Gastroesophageal sphincter (tissue), 4 donors: ENCODE data around the gene NSDHL. TPM values are rescaled to one million over a fixed set of nuclear protein-coding genes. Genes with fewer than 3 reads are reported as not detected.

Experiments used
- ATAC-seq: fragments of 150-250 bp; one replicate; pipeline ENCODE4 v1.9.1; 2016; ENCODE audit warnings: mild to moderate bottlenecking, moderate library complexity
- H3K27ac ChIP-seq, 4 donors: fragments of 200-600 bp; sonication (generic) in 3 of 4; 1 replicate in 3 of 4; 2 replicates in 1 of 4; pipeline ENCODE4 v1.5.1; 2016 to 2019
- H3K27me3 ChIP-seq: fragments of 200-600 bp; sonication (generic); one replicate; pipeline ENCODE4 v1.5.1; 2019
- H3K36me3 ChIP-seq, 2 donors: fragments of 200-600 bp; sonication (generic); one replicate each; pipeline ENCODE4 v1.5.1; 2019; ENCODE audit warnings: control low read depth in 1 of 2
- H3K4me1 ChIP-seq, 3 donors: fragments of 200-600 bp; sonication (generic); 1 replicate in 2 of 3; 2 replicates in 1 of 3; pipeline ENCODE4 v1.5.1; 2016 to 2019; ENCODE audit warnings: control low read depth in 2 of 3
- H3K4me3 ChIP-seq, 2 donors: fragments of 200-600 bp; sonication (generic); one replicate each; pipeline ENCODE4 v1.5.1; 2019; ENCODE audit warnings: mild to moderate bottlenecking in 1 of 2, moderate library complexity in 1 of 2
- H3K9me3 ChIP-seq, 3 donors: fragments of 200-600 bp; sonication (generic); one replicate each; pipeline ENCODE4 v1.5.1; 2017 to 2019; ENCODE audit warnings: control low read depth in 2 of 3
- EP300 ChIP-seq: sonication (generic); formaldehyde crosslinking; IDR thresholded peaks from one replicate; pipeline ENCODE4 v1.6.1; 2017; ENCODE audit warnings: antibody characterized with exemption, mild to moderate bottlenecking
- POLR2A ChIP-seq, 2 donors: fragments of 450-650 bp; IDR thresholded peaks; one replicate each; pipeline ENCODE4 v1.6.1; 2017; ENCODE audit warnings: antibody characterized with exemption in 2 of 2, mild to moderate bottlenecking in 2 of 2, moderate library complexity in 1 of 2
- POLR2AphosphoS5 ChIP-seq: sonication (generic); formaldehyde crosslinking; IDR thresholded peaks from one replicate; pipeline ENCODE4 v1.6.1; 2017; ENCODE audit warnings: antibody characterized with exemption
- WGBS, 2 donors: methylation state at CpG; one replicate each; pipeline ENCODE4 v1.1.5; 2018; ENCODE audit warnings: low coverage in 1 of 2; 5-methylcytosine and 5-hydroxymethylcytosine counted together
- total RNA-seq, 4 donors: library from RNA; depleted of rRNA; stranded (reverse); fragments of >200 nt; gene quantifications; one replicate each; pipeline ENCODE4 v1.1.0, GENCODE V29; 2016
- TF ChIP-seq, protein P1 (sequence below), 4 experiments: fragments of 200-600 bp in 2 of 4; fragments of 450-650 bp in 2 of 4; sonication (generic) in 1 of 4; IDR thresholded peaks; one replicate each; pipeline ENCODE4 v1.5.1; 2017 to 2019; ENCODE audit warnings: antibody characterized with exemption in 4 of 4, mild to moderate bottlenecking in 2 of 4, moderate library complexity in 2 of 4

NSDHL gene
- total RNA-seq, 4 donors from 2014 or later: 3.7 to 14.2 (median 10.8) TPM

DNA sequence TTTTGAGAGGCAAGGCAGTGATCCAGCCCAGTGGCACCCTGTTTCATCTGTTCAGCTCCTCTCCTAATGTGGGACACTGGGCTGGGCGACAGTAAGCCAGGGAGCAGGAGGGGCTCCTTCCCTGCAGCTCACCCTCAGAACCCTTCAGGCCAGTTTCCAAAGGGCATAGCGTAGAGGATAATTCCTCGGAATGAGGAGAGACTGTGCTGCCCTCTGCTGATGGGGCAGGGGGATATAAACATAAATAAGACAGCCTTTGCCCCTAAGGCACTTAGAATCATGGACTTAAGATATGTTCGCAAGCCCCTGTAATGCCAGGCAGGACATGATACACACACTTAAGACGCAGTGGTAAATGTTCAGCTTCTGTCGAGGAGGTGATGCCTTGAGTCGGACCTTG lies 39.1 kb downstream of the NSDHL start:
- TF ChIP-seq, protein P1, sequence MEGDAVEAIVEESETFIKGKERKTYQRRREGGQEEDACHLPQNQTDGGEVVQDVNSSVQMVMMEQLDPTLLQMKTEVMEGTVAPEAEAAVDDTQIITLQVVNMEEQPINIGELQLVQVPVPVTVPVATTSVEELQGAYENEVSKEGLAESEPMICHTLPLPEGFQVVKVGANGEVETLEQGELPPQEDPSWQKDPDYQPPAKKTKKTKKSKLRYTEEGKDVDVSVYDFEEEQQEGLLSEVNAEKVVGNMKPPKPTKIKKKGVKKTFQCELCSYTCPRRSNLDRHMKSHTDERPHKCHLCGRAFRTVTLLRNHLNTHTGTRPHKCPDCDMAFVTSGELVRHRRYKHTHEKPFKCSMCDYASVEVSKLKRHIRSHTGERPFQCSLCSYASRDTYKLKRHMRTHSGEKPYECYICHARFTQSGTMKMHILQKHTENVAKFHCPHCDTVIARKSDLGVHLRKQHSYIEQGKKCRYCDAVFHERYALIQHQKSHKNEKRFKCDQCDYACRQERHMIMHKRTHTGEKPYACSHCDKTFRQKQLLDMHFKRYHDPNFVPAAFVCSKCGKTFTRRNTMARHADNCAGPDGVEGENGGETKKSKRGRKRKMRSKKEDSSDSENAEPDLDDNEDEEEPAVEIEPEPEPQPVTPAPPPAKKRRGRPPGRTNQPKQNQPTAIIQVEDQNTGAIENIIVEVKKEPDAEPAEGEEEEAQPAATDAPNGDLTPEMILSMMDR (IDR thresholded peaks at IDR 0.05): no peak
- no peak for TF ChIP-seq POLR2A (IDR thresholded peaks at IDR 0.05)
- no peak for TF ChIP-seq POLR2AphosphoS5
- no peak for TF ChIP-seq EP300
- no peaks in the 10 kb centered on the region for H3K4me1 ChIP-seq
- H3K27me3 ChIP-seq: no peaks in the 10 kb centered on the region
- ATAC-seq: no peak
- H3K4me3 ChIP-seq: no peak overlapping the region
- H3K27ac ChIP-seq: no peak overlapping the region
- peaks cover 0 to 56% of the 10 kb centered on the region in 2 donors for H3K36me3 ChIP-seq
- WGBS, 2 donors: 63% methylated on average over 4 of the region's 7 CpGs; no CpG with 5 or more reads in 1 of the 2 donors
- H3K9me3 ChIP-seq: no peaks in the 10 kb centered on the region

DNA sequence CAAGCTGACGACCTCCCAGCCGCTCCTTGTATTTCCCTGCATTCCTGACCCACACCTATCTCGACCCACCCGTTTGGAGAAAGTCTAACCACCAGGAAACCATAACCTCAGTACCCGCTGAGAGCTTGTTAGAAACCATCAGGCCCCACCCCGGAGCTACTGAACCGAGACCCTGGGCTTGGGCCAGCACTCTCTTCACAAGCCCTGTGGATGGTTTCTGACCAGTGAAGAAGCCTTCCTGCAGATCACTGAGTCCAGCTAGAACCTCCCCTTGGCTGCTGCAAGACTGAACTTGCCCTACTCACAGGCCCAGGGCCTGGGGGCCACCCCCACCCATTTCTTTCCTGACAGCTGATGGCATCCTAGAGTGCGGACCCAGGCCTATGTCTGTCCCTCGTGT lies 40.4 kb downstream of the NSDHL start:
- H3K27me3 ChIP-seq: no peaks in the 10 kb centered on the region
- no peak for ATAC-seq
- H3K36me3 ChIP-seq: peaks cover 0 to 43% of the 10 kb centered on the region in 2 donors
- no peak overlapping the region for H3K27ac ChIP-seq
- 92% methylated on average over 2 of the region's 9 CpGs; no CpG with 5 or more reads in 1 of the 2 donors for WGBS, 2 donors
- H3K4me3 ChIP-seq: no peak overlapping the region
- no peaks in the 10 kb centered on the region for H3K9me3 ChIP-seq
- TF ChIP-seq, protein P1 (IDR thresholded peaks at IDR 0.05): no peak
- TF ChIP-seq POLR2AphosphoS5: no peak
- TF ChIP-seq POLR2A (IDR thresholded peaks at IDR 0.05): no peak
- TF ChIP-seq EP300: no peak
- H3K4me1 ChIP-seq: no peaks in the 10 kb centered on the region

DNA sequence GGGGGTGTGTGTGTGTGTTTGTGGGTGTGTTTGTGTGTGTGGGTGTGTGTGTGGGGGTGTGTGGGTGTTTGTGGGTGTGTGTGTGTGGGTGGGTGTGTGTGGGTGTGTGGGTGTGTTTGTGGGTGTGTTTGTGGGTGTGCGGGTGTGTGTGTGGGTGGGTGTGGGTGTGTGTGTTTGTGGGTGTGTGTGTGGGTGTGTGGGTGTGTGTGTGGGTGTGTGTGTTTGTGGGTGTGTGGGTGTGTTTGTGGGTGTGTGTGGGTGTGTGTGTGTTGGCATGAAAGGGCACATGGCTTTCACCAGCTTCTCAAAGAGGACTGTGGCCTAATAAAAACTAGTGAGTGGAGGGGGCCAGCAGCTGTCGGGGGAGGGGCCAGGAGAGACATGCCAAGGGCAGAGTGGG lies 41.7 kb downstream of the NSDHL start:
- Histone ChIP-seq H3K9me3 (no peaks in the 10 kb centered on the region), H3K36me3 (peaks cover 0 to 30% of the 10 kb centered on the region in 2 donors), H3K4me1 (no peaks in the 10 kb centered on the region), H3K27ac (no peak overlapping the region), H3K27me3 (no peaks in the 10 kb centered on the region), H3K4me3 (no peak overlapping the region)
- no peak for ATAC-seq
- WGBS, 2 donors: 50% methylated on average over 2 of the region's 2 CpGs; no CpG with 5 or more reads in 1 of the 2 donors
- TF ChIP-seq POLR2AphosphoS5 (no peak), EP300 (no peak), POLR2A (IDR thresholded peaks at IDR 0.05) (no peak)
- TF ChIP-seq, protein P1 (IDR thresholded peaks at IDR 0.05): no peak

DNA sequence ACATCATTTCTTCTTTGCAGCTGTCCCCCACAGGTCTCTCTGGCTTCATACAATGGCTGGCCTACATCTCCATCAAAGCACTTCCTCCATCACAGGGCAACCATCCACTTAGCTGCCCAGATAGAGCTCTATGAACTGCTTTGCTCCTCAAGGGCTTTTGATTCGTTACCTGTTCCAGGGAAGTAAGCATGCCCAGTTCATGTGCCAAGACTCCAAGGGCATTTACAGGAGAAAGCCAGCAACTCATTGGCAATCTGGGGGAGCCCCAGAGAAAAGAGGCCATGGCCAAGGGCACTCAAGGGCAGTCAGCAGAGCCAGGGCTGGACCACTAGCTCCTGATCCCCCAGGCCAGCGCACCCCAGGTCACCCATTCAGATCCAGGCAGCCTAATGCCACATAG lies 42.5 kb downstream of the NSDHL start:
- H3K27me3 ChIP-seq: no peaks in the 10 kb centered on the region
- WGBS, 2 donors: no CpG with 5 or more reads among the region's 2 CpGs
- peaks cover 0 to 22% of the 10 kb centered on the region in 2 donors for H3K36me3 ChIP-seq
- ATAC-seq: no peak
- H3K4me3 ChIP-seq: no peak overlapping the region
- no peak overlapping the region for H3K27ac ChIP-seq
- no peaks in the 10 kb centered on the region for H3K9me3 ChIP-seq
- TF ChIP-seq POLR2AphosphoS5 (no peak), POLR2A (IDR thresholded peaks at IDR 0.05) (no peak), EP300 (no peak)
- TF ChIP-seq, protein P1 (IDR thresholded peaks at IDR 0.05): no peak
- H3K4me1 ChIP-seq: no peaks in the 10 kb centered on the region

DNA sequence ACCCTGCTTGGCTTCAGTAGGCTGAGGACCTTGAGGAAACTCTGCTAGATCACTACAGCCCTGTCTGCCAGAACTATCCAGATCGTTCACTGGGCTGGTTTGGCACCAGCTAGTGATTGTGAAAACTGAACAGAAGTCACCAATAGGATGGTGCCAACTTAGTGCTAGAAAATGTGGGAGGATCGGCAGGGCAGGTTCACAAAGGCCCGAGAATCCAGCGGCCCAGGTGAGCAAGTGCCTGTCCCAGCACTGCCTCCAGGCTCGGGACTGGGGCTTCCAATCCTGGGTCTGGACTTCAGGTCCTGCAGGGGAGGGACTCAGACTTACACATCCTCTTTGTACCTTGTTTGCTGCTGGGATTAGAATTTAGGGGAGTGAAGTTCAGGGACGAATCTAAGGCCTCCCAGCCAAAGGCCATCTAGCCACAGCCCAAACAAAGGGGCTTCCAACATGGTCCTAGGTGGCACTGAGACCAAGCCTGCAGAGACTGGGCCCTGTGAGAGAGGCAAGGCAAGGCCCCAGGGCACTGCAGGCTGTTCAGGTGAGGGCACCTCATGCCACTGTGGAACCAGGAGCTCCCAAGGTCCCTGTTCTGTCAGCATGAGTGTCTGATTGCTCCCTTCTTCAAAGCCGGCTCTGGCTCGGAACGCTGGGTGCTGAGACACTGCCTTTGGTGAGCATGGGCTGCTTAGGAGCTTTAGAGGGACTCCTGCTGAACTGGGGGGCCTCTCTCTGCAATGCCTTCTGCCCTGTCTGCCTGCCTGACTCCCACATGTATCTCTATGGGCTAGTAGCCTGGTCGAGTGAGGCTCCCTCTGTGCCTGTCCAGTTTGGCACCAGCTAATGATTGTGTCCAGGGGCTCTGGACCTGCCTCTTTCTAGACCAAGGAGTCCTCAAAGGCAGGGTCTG lies 46.3 kb downstream of the NSDHL start:
- H3K36me3 ChIP-seq: no peaks in the 10 kb centered on the region
- no peaks in the 10 kb centered on the region for H3K27me3 ChIP-seq
- whole genome bisulfite sequencing, 2 donors: no CpG with 5 or more reads among the region's 10 CpGs
- no peak for TF ChIP-seq POLR2A (IDR thresholded peaks at IDR 0.05)
- TF ChIP-seq, protein P1 (IDR thresholded peaks at IDR 0.05): no peak
- no peak for TF ChIP-seq POLR2AphosphoS5
- no peak for TF ChIP-seq EP300
- no peak overlapping the region for H3K4me3 ChIP-seq
- H3K4me1 ChIP-seq: no peaks in the 10 kb centered on the region
- H3K9me3 ChIP-seq: no peaks in the 10 kb centered on the region
- H3K27ac ChIP-seq: no peak overlapping the region
- no peak for ATAC-seq
